Measurements from ENCODE around the gene PRKN.

PRKN gene

DNA sequence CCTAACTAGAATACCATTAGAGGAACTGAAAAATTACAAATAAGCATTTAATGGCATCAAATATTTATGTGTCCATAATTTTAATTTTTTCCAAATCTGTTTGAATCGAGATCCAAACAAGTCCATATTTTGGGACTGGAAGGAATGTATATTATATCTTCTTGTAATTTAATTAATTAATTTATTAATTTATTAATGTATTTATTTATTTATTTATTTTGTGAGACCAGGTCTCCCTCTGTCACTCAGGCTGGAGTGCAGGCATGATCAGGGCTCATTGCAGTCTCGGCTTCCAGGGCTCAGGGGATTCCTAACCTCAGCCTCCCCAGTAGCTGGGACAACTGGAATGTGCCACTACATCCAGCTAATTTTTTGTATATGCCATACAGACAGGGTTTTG is 453.6 kb downstream of the PRKN start:
- no peak for DNase-seq

DNA sequence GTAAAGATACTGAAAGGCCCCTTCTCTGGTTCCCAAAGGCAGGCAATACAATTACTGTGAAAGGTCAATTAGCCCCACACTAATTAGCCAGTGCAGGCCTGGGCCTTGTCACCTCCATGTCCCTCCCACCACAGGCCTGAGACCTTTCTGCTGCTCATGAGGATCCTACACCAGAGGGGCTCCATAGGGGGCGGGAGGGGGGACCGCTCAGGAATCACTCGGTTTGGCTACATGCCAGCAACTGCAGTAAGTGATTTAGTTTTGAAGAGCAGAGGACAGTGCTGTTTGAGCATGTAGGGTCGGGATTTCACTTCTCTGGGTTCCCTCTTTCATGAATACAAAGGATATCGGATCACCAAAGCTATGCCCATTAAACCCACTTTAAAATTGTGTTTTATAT is 455.6 kb downstream of the PRKN start:
- no peak for DNase-seq

DNA sequence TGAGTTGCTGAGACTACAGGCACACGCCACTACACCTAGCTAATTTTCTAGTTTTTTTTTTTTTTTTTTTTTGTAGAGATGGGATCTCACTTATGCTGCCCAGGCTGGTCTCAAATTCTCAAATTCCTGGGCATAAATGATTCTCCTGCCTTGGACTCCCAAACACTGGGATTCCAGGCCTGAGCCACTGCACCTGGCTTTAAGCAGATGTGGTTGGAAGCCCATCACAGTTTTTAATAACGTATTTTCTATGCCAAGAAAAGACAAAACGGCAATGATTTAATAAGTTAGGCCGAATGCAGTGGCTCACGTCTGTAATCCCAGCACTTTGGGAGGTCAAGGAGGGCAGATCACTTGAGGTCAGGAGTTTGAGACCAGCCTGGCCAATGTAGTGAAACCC is 456.6 kb downstream of the PRKN start:
- DNase-seq, result no peak

DNA sequence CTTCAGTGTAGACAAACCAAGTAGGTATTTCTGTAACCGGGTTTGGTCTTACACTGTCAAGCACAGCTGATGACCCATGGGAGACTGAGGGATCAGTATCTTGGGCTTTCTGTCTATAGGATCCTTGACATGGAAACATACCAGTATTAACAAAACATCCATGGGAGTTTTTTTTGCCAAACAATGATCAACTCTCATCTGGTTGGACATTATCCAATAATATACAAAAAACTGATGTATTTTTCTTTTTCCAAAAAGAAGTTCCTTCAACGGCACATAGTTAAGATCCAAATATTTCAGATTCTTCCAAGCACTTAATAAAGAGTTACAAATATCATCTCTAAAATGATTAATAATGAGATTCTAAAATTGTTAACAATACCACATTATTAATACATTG is 459.9 kb downstream of the PRKN start:
- DNase-seq, result no peak

DNA sequence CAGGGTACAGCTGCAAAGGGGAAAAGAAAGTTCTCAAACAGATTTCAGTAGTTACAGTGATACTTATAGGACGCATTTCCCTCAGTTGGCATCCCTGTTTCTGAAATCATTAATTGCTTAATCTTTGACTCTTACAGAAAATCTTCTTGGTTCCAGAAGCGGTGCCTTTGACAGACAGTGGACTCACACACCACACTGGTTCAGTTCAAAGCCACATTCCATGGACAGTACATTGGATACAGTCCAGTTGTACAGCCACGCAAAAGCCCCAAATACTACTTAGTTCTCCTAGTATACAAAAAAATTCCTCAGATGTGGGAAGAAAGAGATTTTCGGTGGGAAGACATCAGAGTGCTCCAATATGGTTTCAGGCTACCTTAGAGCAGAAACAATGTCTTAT is 460.4 kb downstream of the PRKN start:
- no peak for DNase-seq

DNA sequence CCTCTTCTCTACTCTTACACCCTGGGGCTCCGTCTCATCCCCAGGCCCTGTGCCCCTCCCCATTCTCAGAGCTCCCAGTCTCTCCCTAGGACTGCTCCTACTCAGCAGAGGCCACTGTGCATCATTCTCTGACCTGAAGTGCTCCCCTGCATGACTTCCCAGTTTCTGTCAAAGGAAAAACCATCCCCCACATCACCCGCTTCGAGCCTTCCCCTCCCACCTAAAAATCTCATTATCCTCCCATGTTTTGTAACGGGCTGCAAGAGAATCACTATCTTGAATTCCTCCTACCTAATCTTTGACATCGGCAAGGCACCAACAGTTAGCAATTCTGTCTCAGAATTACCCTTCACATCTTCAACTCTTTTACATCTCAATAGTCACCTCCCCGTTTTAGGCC is 463.0 kb downstream of the PRKN start:
- DNase-seq, result no peak

DNA sequence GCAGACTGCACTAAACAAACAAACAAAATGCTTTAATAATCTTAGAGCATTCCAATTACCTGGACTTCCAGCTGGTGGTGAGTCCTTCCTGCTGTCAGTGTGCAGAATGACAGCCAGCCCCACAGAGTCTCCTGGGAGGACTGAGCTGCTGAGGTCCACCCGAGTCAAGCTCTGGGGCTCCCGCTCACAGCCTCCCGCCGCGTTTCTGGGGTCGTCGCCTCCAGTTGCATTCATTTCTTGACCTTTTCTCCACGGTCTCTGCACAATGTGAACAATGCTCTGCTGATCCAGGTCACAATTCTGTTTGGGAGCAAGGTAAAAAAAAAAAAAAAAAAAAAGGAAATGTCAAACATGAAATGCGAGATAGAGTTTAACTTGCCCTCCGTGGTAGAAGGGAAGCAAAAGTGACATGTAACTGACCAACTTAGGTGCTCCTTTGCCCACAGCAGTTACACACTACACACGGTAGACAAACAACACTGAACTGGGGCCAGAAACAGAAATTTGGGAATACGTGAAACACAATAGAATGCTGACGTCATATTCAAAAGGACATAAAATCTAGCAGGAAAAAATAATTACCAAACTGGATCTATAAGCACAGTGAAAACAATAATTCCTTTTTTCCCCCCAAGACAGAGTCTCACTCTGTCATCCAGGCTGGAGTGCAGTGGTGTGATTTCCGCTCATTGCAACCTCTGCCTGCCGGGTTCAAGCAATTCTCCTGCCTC is 464.9 kb downstream of the PRKN start:
- no peak for DNase-seq

DNA sequence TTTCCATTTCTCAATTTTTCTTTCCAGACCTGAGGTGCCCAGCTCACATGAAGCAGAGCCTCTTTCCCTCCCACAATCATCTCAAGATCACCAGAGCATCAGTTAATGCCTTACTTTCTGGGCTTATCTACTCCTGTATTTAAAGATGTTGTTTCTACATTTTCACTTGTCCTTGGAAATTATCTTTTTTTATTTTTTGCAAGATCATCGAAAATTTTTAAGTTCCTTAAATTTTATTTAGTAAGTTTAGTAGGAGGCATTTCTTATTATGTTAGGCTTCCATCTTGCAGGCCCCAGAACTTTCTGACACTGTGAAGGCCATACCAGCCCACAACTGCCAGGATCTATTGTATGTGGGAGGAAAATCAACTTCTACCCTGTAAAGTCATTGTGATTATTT is 466.0 kb downstream of the PRKN start:
- no peak for DNase-seq

DNA sequence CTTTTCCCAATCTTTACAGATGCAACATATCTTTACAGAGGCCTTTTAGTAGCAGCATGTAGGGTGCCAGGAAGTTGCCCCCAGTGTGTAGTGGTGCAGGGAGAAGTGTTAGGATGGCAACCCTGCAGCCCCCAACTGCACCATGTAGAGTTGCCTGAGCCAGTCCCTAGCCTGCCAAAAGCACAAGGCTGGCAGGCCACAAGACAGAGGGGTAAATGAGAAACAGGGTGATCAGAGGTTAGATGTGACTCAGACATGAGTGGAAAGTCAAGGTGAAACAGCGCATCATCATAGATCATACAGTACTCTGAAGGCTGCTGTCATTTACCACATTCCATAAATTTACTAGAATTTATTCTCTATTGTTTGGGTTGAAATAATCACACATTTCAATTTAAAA is 467.5 kb downstream of the PRKN start:
- DNase-seq, result no peak

DNA sequence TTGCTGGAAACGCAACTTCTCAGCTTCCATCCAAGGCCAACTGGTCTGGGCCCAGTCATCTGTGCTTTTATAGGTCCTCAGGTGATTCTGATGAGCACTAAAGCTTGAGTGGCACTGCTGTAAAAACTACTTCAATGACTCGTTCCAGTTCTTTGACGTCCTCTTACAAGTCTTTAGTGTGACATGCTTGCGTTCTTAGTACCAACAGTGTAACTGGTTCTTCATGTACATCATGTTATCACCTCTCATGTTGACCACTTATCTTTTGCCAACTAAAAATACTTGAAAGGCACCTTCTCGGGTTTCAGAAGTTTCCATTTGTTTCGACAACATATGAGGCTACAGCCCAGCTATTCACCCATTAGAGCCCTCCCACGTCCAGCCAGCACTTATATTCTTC is 468.9 kb downstream of the PRKN start:
- no peak for DNase-seq

DNA sequence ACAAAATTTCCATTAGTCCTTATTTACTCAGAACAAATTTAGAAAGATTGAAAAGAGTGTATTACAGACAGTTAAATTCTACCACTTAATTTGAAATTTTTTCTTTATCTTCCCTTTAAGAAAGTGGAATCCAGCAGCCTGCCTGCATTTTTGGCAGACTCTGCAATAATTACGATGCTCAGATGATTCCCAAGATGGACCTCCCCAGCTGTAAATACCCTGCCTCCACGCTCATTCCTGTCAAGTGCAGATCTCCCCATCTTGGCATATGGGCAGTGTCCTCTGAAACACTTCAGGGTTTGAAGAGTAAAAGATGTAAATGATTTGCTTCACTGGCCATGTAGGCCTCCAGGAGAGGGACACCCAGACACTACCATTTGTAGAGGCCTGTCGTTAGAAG is 471.2 kb downstream of the PRKN start:
- no peak for DNase-seq

DNA sequence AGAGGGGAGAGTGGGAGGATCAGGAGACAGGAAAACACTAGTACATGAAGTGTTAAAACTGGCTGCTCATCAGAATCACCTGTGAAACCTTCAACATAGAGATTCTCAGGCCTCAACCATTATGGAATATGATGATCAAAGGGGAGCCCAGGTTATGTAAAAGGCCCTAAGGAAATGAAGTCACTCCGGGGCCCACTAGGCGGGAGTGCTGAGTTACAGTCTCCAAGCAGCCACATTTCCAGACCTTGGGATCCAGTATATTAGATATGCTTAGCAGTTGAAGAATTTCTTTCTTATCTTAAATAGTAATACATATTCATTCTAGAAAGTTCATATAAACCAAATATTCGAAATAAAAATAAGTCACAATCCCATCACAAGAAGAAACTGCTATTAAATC is 476.3 kb downstream of the PRKN start:
- DNase-seq, result no peak

DNA sequence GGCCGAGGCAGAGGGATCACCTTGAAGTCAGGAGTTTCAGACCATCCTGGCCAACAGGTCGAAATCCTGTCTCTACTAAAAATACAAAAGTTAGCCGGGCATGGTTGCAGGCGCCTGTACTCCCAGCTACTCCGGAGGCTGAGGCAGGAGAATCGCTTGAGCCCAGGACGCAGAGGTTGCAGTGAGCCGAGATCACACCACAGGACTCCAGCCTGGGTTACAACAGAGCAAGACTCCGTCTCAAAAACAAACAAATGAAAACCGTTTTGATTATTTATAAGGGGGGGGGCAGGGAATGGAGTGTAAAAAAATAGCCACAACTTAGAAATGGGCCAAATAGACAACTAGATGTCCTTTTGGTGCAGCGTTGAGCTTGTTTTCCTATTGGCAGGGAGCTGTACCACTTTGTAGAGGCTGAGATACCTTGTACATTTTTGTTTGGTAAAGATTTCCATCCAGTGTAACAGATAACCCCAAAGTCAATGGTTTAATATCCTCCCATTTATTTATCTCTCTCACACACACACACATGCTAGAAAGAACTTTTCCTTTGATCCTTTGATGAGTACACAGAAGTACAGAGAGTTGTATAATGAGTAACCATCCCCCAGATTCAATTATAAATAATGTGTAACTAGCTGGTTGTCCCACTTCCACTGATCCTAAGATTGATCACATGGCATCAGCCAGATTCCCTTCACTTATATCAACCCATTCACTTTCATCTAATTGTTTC is 477.5 kb downstream of the PRKN start:
- DNase-seq, result no peak

DNA sequence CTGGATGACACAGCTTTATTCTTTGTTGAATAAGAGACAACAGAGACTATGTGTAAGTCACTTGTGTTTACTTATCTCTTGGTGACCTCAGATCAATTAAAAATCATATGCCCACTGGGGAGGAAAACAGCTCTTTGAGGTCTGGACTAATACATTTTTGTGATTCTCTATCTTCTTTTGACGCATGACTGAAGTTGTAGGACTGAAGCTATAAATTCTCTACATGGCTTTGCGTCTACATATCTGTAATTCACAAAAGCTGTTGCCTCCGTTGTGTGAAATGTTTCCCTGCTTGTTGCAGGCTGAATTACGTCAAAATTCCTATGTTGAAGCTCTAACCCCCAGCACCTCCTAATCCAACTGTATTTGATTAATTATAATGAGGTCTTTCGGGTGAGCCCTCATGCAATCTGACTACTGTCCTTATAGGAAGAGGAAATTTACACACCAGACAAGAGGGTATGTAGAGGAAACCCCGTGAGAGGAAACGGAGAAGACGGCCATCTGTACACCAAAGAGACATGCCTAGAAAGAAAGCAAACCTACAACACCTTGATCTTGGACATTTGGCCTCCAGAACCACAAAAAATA is 481.6 kb downstream of the PRKN start:
- no peak for DNase-seq

DNA sequence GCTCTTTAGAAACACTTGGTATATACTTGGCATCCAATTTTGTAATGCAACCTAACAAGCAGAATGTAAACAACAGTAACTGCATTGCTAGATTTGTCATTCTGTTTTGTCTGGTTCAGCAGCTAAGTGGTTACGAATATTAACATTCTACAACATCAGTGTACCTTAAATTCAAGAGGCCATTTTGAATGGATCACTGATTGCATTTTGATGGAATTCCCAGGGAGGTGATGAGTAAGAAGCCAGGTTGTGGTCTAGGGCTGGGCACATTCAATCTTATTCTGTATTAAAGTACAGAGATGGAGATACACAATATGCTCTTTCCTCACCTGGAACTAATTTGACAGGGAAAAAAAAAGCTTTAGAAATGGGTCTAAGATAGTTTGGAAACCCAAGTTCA is 483.5 kb downstream of the PRKN start:
- DNase-seq, result no peak

DNA sequence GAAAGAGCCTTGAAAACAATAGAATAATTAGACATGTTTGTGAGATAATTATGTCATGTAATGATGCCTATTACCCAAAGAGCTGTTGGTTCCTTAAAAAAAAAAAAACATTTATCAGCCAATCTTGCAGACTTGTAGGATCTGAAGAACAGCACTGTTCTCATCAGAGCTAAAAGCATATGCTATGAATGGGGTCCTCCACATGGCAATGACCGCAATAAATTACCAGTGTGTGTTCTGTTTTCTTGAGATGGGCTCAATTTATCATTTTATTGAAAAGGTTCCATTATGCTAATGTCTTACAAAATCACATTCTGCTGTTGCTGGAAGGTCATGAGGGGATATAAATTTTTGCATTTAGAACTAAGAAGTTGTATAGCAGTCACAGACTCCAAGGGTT is 484.7 kb downstream of the PRKN start:
- no peak for DNase-seq

DNA sequence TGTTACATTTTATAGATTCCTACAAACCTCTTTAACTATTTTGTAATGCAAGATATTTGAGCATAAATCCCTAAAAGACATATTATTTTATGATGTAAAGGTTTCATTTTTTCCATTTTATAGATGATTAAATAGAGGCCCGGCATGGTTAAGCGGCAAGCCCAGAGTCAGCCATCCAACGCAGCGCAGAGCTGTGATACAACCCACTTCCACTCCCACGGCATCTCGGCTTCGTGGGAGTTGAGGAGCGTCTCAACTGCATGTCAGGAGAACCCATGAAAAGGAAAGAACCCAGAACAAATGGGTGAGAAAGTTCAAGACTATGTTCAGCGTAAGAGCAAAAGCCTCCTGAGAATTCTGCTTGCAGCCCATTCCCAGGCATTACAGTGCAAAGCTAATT is 488.2 kb downstream of the PRKN start:
- no peak for DNase-seq

DNA sequence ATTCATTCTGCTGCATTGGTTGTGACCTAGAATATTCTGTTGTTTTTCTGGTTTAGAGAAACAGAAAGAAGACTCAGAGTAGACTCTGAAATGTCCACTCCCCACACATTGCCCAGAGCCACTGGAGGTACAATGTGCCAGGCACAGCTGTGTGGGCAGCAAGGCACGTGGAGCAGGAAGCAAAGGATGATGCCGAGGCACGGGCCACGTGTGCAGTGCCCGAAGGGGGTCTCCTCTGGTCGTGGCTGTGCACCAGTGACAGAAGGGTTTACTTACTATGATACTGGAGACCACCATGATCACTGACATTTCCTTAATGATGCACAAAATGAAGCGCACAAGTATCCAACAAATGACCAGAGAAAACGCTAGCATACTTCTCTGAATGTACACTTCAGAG is 488.9 kb downstream of the PRKN start:
- DNase-seq, result no peak

DNA sequence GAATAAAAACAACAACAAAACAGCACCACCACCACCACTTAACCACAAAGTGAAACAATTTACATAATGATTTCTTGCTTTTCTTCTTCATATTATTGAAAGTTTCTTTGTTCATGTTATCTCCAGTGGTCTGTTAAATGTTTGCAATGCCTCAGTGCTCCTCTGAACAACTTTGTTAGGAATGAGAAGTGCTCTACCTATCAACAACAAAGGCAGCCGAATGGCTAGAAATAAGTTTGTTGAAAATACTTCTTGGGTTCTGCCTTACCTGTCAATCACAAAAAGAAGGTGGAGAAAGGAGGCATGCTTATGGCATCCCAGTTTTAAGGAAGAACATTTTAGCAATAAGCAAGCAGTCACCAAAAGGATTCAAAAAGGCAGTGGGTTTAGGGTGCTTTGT is 490.2 kb downstream of the PRKN start:
- DNase-seq, result no peak

DNA sequence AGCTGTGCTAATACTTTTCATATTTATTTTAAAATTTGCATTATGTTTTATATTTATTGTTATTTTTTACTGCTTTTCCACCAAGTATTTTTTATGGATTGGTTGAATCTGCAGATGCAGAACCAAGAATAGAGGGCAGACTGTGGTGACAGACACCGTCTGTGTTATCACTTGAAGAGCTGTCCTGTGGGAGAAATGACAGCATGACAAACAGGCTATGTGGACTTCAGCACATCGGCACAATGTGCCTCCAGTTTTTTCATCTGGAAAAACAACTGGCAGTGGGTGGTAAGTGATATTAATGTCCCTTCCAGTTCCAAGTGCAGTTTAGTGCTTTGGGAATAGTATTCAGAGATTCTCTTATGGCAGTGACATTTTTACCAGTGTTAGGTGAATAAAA is 492.9 kb downstream of the PRKN start:
- DNase-seq, result no peak

DNA sequence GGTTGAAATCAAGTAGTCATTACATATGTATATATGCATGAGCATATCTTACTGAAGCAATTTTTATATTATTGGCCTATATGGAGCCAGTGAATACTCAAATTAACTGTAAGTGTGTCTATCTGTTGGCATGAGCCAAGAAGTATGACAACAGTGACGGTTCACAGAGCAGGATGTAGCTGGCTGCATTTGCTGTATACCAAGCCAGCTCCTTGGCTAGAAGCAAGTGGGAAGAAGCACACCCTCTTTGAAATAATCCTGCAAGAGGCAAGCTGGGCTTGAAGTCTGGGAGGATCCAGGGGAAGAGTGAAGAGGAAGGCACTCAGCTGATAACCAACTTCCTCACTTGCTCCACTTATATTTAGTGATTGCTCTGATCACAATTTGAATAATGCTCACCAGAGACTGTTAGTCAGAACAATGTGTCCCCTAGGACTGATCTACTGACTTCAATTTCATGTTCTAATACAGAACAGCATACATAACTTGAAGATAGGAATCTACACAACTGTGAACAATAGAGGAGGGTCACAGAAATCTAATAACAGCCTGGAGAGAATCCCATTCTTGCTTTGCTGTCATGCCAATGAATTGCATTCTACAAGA is 497.3 kb downstream of the PRKN start:
- DNase-seq, result no peak

DNA sequence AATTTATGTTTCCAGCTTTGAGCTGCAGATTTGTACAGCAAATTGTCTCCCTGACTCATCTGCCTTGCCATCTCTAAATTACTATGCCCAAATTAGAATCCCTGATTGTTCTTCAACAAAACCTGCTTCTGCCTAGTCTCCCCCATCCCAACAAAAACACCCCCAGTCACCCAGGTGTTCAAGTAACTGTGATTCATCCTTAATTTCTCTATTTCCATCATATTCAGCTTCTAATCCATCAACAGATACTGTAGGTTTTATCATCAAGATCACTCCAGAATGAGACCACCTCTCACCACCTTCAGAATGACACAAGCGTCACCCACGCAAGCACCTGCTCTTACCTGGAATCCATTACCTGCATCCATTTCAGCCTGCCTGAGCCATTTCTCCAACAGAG is 498.5 kb downstream of the PRKN start:
- DNase-seq, result no peak

DNA sequence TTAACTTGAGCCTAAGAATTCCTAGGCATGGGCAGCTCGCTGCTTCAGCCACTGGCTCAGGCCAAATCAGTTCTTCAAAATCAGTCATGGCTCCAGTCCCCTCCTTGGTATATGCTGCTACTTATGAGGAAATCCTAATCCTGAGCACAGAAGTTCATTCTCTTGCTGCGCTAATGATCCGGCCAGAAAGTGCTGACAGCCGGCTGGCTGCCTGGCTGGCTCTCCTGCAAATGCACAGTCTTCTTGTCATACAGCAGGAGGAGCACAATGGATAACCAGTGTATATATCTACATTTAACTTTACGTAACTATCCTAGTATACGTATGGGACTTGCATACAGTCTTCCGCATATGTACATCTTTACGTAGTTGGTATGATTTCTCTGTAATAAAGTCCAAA is 500.8 kb downstream of the PRKN start:
- DNase-seq, result no peak

DNA sequence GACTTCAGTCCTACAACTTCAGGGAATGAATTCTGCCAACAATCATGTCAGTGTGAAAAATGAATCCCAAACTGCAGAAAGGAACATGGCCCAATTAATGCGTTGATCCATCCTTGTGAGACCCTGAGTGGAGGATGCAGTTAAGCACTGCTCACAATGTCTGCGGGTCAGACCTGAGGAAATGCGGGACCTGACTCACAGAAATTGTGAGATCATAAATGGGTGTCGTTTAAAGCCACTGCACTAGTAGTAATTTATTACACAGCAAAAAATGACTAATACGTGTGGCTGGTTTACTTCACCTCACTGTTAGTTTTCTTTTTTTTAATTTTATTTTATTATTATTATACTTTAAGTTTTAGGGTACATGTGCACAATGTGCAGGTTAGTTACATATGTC is 505.0 kb downstream of the PRKN start:
- DNase-seq, result no peak
